SK-N-SH (cell line): ENCODE measurements around the gene AVPR2. TPM values are rescaled to one million over a fixed set of nuclear protein-coding genes. Genes with fewer than 3 reads are reported as not detected.

Experiments
- CTCF ChIA-PET: fragments of 300-600, 350-600 bp; formaldehyde crosslinking; extraction: SDS; loops from one replicate; lab custom pipeline; 2021; lab: Yijun Ruan, JAX
- POLR2A ChIA-PET: fragments of 350-600 bp; sonication (Branson Sonifier 250); formaldehyde crosslinking; extraction: SDS; loops from one replicate; lab custom pipeline; 2020; ENCODE audit warnings: antibody characterized with exemption, inconsistent platforms; lab: Yijun Ruan, JAX
- DNase-seq: peaks from one replicate; pipeline ENCODE4 v3.0.0; 2012
- H2AFZ ChIP-seq: fragments of 200-600 bp; sonication (generic); 2 replicates; pipeline ENCODE4 v1.8.1; 2016; ENCODE audit warnings: antibody characterized with exemption, mild to moderate bottlenecking, low read depth
- H3F3A ChIP-seq: fragments of 200-600 bp; sonication (generic); replicated peaks from 2 replicates; pipeline ENCODE3; 2016; ENCODE audit warnings: antibody characterized with exemption, mild to moderate bottlenecking; ENCODE audit not compliant: insufficient read depth
- H3K27ac ChIP-seq, 2 experiments: fragments of 200-500 bp in 1 of 2; fragments of 200-600 bp in 1 of 2; sonication (Bioruptor generic) in 1 of 2; sonication (generic), shearing (Covaris generic) in 1 of 2; 2 replicates each; pipeline versions ENCODE4 v1.5.1 to v1.6.1; 2014 to 2016; ENCODE audit warnings: low read depth in 2 of 2, inconsistent platforms in 1 of 2, low read length in 1 of 2, mild to moderate bottlenecking in 1 of 2, mixed read lengths in 1 of 2
- H3K27me3 ChIP-seq: fragments of 200-600 bp; sonication (generic), shearing (Covaris generic); 2 replicates; pipeline ENCODE4 v1.6.1; 2016; ENCODE audit warnings: mixed run types; ENCODE audit not compliant: insufficient read depth
- H3K36me3 ChIP-seq, 2 experiments: fragments of 200-500 bp in 1 of 2; fragments of 200-600 bp in 1 of 2; sonication (Bioruptor generic) in 1 of 2; sonication (generic) in 1 of 2; replicated peaks in 1 of 2; 2 replicates each; pipeline versions ENCODE3 to v1.5.1; 2014 to 2016; ENCODE audit warnings: low read length in 1 of 2, mild to moderate bottlenecking in 1 of 2; ENCODE audit not compliant: insufficient read depth in 2 of 2, control insufficient read depth in 1 of 2
- H3K4me1 ChIP-seq, 2 experiments: fragments of 200-500 bp in 1 of 2; fragments of 200-600 bp in 1 of 2; sonication (Bioruptor generic) in 1 of 2; sonication (generic), shearing (Covaris generic) in 1 of 2; 2 replicates each; pipeline versions ENCODE4 v1.5.1 to v1.6.1; 2014 to 2016; ENCODE audit warnings: low read depth in 1 of 2, low read length in 1 of 2, mixed run types in 1 of 2; ENCODE audit not compliant: insufficient read depth in 2 of 2, control insufficient read depth in 1 of 2
- H3K4me2 ChIP-seq: fragments of 200-600 bp; sonication (generic), shearing (Covaris generic); 2 replicates; pipeline ENCODE4 v1.6.1; 2017; ENCODE audit warnings: mixed run types
- H3K4me3 ChIP-seq, 2 experiments: fragments of 200-500 bp in 1 of 2; fragments of 200-600 bp in 1 of 2; sonication (Bioruptor generic) in 1 of 2; sonication (generic), shearing (Covaris generic) in 1 of 2; 2 replicates each; pipeline versions ENCODE4 v1.5.1 to v1.8.1; 2014 to 2016; ENCODE audit warnings: low read depth in 2 of 2, inconsistent platforms in 1 of 2, low read length in 1 of 2, mild to moderate bottlenecking in 1 of 2, mixed read lengths in 1 of 2, moderate library complexity in 1 of 2
- H3K79me2 ChIP-seq: fragments of 200-600 bp; sonication (generic); 2 replicates; pipeline ENCODE4 v1.8.1; 2017; ENCODE audit warnings: mild to moderate bottlenecking; ENCODE audit not compliant: insufficient read depth
- H3K9ac ChIP-seq: fragments of 200-600 bp; sonication (generic); 2 replicates; pipeline ENCODE4 v1.6.1; 2017; ENCODE audit warnings: mixed run types
- H3K9me2 ChIP-seq: fragments of 200-600 bp; sonication (generic); 2 replicates; pipeline ENCODE4 v1.6.1; 2017; ENCODE audit warnings: mixed run types
- H3K9me3 ChIP-seq: fragments of 200-600 bp; sonication (generic); 2 replicates; pipeline ENCODE4 v1.6.1; 2017; ENCODE audit warnings: mixed run types, mild to moderate bottlenecking, moderate library complexity
- H4K20me1 ChIP-seq: fragments of 200-600 bp; sonication (generic); 2 replicates; pipeline ENCODE4 v1.6.1; 2017; ENCODE audit warnings: mild to moderate bottlenecking, mixed run types; ENCODE audit not compliant: insufficient read depth
- FOXM1 ChIP-seq: IDR thresholded peaks from 2 replicates; pipeline ENCODE4 v1.4.0; 2012; ENCODE audit warnings: low read depth, mild to moderate bottlenecking
- MXI1 ChIP-seq: IDR thresholded peaks from 2 replicates; pipeline ENCODE4 v1.6.1; 2012; ENCODE audit warnings: mild to moderate bottlenecking, low read depth, low read length, improper control_type of control experiment
- NRF1 ChIP-seq: IDR thresholded peaks from 2 replicates; pipeline ENCODE4 v1.6.1; 2012; ENCODE audit warnings: low read depth, mild to moderate bottlenecking, low read length
- RAD21 ChIP-seq: IDR thresholded peaks from 2 replicates; pipeline ENCODE4 v1.6.1; 2012; ENCODE audit warnings: mild to moderate bottlenecking, low read length
- RFX5 ChIP-seq: IDR thresholded peaks from 2 replicates; pipeline ENCODE4 v1.6.1; 2012; ENCODE audit warnings: mild to moderate bottlenecking, improper control_type of control experiment, low read length
- SMC3 ChIP-seq: IDR thresholded peaks from 2 replicates; pipeline ENCODE4 v1.6.1; 2012; ENCODE audit warnings: low read depth, low read length, improper control_type of control experiment
- TAF1 ChIP-seq: IDR thresholded peaks from 2 replicates; pipeline ENCODE4 v1.6.1; 2012; ENCODE audit warnings: low read depth, mild to moderate bottlenecking, low read length, moderate library complexity, borderline replicate concordance
- WGBS: methylation state at CpG from one replicate; pipeline ENCODE4 v1.1.6; 2017; ENCODE audit warnings: low lambda C conversion rate; 5-methylcytosine and 5-hydroxymethylcytosine counted together
- polyA plus RNA-seq, 3 experiments: library from polyadenylated mRNA; depleted of rRNA; stranded (reverse); fragments of >200 nt; gene quantifications; 2 replicates each; pipeline ENCODE4 v1.2.3, GENCODE V29; 2012
- TF ChIP-seq, protein P1 (sequence below): fragments of 150-350 bp; IDR thresholded peaks from 2 replicates; pipeline ENCODE4 v1.6.1; 2016; ENCODE audit warnings: mild to moderate bottlenecking, low read depth, low read length
- TF ChIP-seq, protein P2 (sequence below): fragments of 200-600 bp; sonication (generic); IDR thresholded peaks from 2 replicates; pipeline ENCODE4 v1.6.1; 2017; ENCODE audit warnings: antibody characterized with exemption, mild to moderate bottlenecking, moderate library complexity
- TF ChIP-seq, protein P3 (sequence below): fragments of 150-350 bp; IDR thresholded peaks from 2 replicates; pipeline ENCODE4 v1.6.1; 2017; ENCODE audit warnings: antibody characterized with exemption, low read length, low read depth, borderline replicate concordance

AVPR2 gene
- polyA plus RNA-seq, 1 of the 3 experiments (the other 2 are of a cell fraction), result not detected

DNA sequence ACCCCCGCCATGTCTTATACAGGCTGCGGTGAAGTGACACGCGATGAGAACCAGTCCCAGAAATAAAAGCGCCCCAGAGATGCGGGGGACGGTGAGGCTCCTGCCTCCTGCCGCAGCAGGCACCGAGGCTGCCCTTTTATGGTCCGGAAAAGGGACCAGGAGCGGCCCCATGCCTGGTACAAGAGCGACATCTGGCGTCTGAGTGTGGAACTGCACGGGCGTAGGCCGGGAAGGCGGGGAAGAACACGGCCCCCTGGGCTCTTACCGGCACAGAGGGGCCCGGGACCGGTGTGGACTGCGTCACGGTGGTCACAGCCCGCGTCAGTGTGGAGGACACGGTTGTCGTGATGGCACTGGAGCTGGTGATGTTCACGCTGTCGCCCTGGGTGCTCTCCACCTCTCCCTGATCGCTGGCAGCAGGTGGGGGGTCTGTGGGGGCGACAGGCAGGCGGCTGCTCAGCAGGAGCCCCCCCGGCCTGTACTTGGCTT lies 48.9 kb downstream of the AVPR2 start:
- Histone ChIP-seq H3K9ac (no peak overlapping the region), H3K36me3 (peaks cover 13 to 96% of the 10 kb centered on the region in 2 experiments), H3K4me1 (no peaks in the 10 kb centered on the region; a peak in 1 of 4 replicates), H3F3A (peaks cover 8% of the 10 kb centered on the region), H2AFZ (no peak overlapping the region), H3K4me3 (no peak overlapping the region), H4K20me1 (peaks cover 5% of the 10 kb centered on the region; the same call in 1 of the 2 replicates), H3K9me2 (no peaks in the 10 kb centered on the region), H3K4me2 (no peak overlapping the region), H3K79me2 (no peaks in the 10 kb centered on the region), H3K27me3 (no peaks in the 10 kb centered on the region), H3K9me3 (no peaks in the 10 kb centered on the region), H3K27ac (no peak overlapping the region)
- TF ChIP-seq, protein P1, sequence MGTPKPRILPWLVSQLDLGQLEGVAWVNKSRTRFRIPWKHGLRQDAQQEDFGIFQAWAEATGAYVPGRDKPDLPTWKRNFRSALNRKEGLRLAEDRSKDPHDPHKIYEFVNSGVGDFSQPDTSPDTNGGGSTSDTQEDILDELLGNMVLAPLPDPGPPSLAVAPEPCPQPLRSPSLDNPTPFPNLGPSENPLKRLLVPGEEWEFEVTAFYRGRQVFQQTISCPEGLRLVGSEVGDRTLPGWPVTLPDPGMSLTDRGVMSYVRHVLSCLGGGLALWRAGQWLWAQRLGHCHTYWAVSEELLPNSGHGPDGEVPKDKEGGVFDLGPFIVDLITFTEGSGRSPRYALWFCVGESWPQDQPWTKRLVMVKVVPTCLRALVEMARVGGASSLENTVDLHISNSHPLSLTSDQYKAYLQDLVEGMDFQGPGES, result no peak
- TF ChIP-seq, protein P2, sequence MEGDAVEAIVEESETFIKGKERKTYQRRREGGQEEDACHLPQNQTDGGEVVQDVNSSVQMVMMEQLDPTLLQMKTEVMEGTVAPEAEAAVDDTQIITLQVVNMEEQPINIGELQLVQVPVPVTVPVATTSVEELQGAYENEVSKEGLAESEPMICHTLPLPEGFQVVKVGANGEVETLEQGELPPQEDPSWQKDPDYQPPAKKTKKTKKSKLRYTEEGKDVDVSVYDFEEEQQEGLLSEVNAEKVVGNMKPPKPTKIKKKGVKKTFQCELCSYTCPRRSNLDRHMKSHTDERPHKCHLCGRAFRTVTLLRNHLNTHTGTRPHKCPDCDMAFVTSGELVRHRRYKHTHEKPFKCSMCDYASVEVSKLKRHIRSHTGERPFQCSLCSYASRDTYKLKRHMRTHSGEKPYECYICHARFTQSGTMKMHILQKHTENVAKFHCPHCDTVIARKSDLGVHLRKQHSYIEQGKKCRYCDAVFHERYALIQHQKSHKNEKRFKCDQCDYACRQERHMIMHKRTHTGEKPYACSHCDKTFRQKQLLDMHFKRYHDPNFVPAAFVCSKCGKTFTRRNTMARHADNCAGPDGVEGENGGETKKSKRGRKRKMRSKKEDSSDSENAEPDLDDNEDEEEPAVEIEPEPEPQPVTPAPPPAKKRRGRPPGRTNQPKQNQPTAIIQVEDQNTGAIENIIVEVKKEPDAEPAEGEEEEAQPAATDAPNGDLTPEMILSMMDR, result peak; percentile 97
- TF ChIP-seq MXI1, result 0 out of 2 replicates have a peak, but pooled peaks have one; percentile 23
- TF ChIP-seq RAD21, result peak; percentile 88
- TF ChIP-seq TAF1, result no peak
- TF ChIP-seq FOXM1, result no peak
- TF ChIP-seq, protein P3, sequence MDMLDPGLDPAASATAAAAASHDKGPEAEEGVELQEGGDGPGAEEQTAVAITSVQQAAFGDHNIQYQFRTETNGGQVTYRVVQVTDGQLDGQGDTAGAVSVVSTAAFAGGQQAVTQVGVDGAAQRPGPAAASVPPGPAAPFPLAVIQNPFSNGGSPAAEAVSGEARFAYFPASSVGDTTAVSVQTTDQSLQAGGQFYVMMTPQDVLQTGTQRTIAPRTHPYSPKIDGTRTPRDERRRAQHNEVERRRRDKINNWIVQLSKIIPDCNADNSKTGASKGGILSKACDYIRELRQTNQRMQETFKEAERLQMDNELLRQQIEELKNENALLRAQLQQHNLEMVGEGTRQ, result no peak
- TF ChIP-seq SMC3, result peak; percentile 73
- TF ChIP-seq RFX5, result no peak
- CTCF ChIA-PET, result interaction anchor here (0.6 to 11.8 kb wide), 15 partner anchors 9 to 416 kb away, joined by 3 to 271 read pairs (median 3); partner anchors contain the start of genes ARHGAP4, HCFC1, NAA10 and PLXNB3
- POLR2A ChIA-PET, result no interaction called here
- peak; percentile 95 for DNase-seq
- 19% methylated on average over 10 of the region's 33 CpGs for WGBS

DNA sequence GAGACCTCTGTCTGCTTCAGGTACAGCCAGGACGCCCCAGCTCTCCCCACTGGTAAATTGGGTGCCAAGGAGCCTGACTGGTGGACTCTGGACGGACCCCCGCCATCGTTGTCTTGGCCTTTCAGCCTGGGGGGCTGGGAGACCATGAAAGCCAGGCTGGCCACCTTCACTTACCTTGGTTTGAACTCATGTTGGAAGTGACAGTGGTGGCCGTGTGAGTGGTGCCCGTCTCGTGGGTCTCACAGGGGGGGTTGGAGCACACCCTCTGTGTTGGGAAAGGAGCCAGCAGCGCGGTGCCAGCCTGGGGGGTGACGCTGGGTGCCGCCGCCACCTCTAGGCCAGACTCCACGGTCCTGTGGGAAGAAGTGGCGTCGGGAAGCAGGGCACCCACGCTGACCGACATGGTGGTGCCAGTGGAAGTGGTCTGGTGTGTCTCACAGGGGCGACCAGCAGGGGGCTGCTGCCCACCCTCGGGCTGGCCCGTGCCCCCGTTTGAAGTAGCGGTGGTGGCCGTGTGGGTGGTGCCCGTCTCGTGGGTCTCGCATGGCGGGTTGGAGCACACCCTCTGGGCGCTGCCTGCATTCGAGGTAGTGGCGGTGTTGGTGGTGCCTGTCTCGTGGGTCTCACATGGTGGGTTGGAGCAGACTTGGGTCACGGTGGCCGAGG lies 49.6 kb downstream of the AVPR2 start:
- Histone ChIP-seq H3K4me2 (no peak overlapping the region), H3K4me3 (no peak overlapping the region), H3K9me2 (no peaks in the 10 kb centered on the region), H3K9me3 (no peaks in the 10 kb centered on the region), H3K9ac (no peak overlapping the region), H2AFZ (no peak overlapping the region), H3K4me1 (no peaks in the 10 kb centered on the region; a peak in 1 of 4 replicates), H3K79me2 (no peaks in the 10 kb centered on the region), H3F3A (peaks cover 3% of the 10 kb centered on the region), H3K27me3 (no peaks in the 10 kb centered on the region), H3K27ac (no peak overlapping the region), H4K20me1 (peaks cover 5% of the 10 kb centered on the region; the same call in 1 of the 2 replicates), H3K36me3 (peaks cover 13 to 97% of the 10 kb centered on the region in 2 experiments)
- 96% methylated on average over 15 of the region's 33 CpGs for WGBS
- CTCF ChIA-PET, result interaction anchor here (0.6 to 11.8 kb wide), 11 partner anchors 10 to 416 kb away, joined by 3 to 271 read pairs (median 3); partner anchors contain the start of genes ARHGAP4, HCFC1, NAA10 and PLXNB3
- DNase-seq, result peak; percentile 73
- TF ChIP-seq, protein P2, result peak; percentile 18; the same call in 1 of the 2 replicates
- no peak for TF ChIP-seq NRF1
- POLR2A ChIA-PET, result no interaction called here
